Hepatocyte (in vitro differentiated cells): ENCODE data around the gene ATP13A3.

Experiments used
- EZH2 ChIP-seq: fragments of 200-600 bp; sonication (generic); IDR thresholded peaks from 2 replicates; pipeline ENCODE4 v1.6.1; 2016; ENCODE audit warnings: antibody characterized with exemption, mild to moderate bottlenecking, borderline replicate concordance
- EZH2phosphoT487 ChIP-seq: fragments of 200-600 bp; sonication (generic); IDR thresholded peaks from one replicate; pipeline ENCODE4 v1.6.1; 2018; ENCODE audit warnings: antibody characterized with exemption, mild to moderate bottlenecking, low read depth, moderate library complexity; ENCODE audit not compliant: unreplicated experiment, severe bottlenecking
- TF ChIP-seq, protein P1 (sequence below): fragments of 200-600 bp; sonication (generic); IDR thresholded peaks from 2 replicates; pipeline ENCODE4 v1.5.1; 2016; ENCODE audit warnings: antibody characterized with exemption, mild to moderate bottlenecking; ENCODE audit not compliant: poor library complexity

DNA sequence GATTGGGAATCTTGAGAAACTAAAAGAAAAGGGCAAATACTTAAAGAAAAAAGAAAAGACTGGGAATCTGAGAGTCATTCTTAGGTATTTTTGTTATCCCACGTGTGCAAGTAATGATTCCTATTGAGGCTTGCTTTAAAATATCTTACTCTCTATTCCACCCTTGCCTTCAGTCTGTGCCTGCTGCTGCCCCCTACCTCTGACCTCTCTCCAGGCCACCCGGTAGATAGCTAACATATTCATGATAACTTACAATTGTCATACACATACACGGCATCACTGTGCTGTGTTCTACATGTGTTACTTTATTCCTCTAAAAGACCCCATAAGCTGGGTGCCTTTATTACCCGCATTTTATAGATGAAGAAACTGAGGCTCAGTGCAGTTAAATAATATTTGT lies 27.8 kb upstream of the ATP13A3 start:
- TF ChIP-seq, protein P1, sequence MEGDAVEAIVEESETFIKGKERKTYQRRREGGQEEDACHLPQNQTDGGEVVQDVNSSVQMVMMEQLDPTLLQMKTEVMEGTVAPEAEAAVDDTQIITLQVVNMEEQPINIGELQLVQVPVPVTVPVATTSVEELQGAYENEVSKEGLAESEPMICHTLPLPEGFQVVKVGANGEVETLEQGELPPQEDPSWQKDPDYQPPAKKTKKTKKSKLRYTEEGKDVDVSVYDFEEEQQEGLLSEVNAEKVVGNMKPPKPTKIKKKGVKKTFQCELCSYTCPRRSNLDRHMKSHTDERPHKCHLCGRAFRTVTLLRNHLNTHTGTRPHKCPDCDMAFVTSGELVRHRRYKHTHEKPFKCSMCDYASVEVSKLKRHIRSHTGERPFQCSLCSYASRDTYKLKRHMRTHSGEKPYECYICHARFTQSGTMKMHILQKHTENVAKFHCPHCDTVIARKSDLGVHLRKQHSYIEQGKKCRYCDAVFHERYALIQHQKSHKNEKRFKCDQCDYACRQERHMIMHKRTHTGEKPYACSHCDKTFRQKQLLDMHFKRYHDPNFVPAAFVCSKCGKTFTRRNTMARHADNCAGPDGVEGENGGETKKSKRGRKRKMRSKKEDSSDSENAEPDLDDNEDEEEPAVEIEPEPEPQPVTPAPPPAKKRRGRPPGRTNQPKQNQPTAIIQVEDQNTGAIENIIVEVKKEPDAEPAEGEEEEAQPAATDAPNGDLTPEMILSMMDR, result no peak
- no peak for TF ChIP-seq EZH2
- no peak for TF ChIP-seq EZH2phosphoT487
